CD14-positive monocyte (primary cell): ENCODE measurements around the gene ACSS1. TPM values are rescaled to one million over a fixed set of nuclear protein-coding genes. Genes with fewer than 3 reads are reported as not detected.

Experiments
- DNase-seq, 3 donors: peaks; one replicate each; pipeline ENCODE4 v3.0.0-alpha.2; 2011 to 2022
- H2AFZ ChIP-seq: 2 replicates; pipeline ENCODE4 v1.6.0; 2012; ENCODE audit warnings: mild to moderate bottlenecking, low read depth, low read length, inconsistent platforms; ENCODE audit not compliant: insufficient read depth, poor library complexity, severe bottlenecking
- H3K27ac ChIP-seq, 2 donors: 1 replicate in 1 of 2; 2 replicates in 1 of 2; pipeline ENCODE4 v1.5.1; 2012 to 2013; ENCODE audit warnings: low read length in 2 of 2, control low read depth in 1 of 2, inconsistent platforms in 1 of 2, low read depth in 1 of 2, mild to moderate bottlenecking in 1 of 2
- H3K27me3 ChIP-seq, 2 donors: one replicate each; pipeline versions ENCODE4 v1.6.0 to v1.6.1; 2011 to 2013; ENCODE audit warnings: low read length in 2 of 2; ENCODE audit not compliant: control insufficient read depth in 2 of 2, insufficient read depth in 2 of 2
- H3K36me3 ChIP-seq, 2 donors: replicated peaks in 1 of 2; 1 replicate in 1 of 2; 2 replicates in 1 of 2; pipeline versions ENCODE4 v1.5.1 to v1.6.1; 2012 to 2013; ENCODE audit warnings: low read length in 2 of 2, control low read depth in 1 of 2, inconsistent platforms in 1 of 2, mild to moderate bottlenecking in 1 of 2; ENCODE audit not compliant: insufficient read depth in 2 of 2, control insufficient read depth in 1 of 2
- H3K4me1 ChIP-seq, 2 donors: 1 replicate in 1 of 2; 2 replicates in 1 of 2; pipeline versions ENCODE4 v1.5.1 to v1.6.1; 2012 to 2013; ENCODE audit warnings: low read length in 2 of 2, control low read depth in 1 of 2, inconsistent platforms in 1 of 2, mild to moderate bottlenecking in 1 of 2, moderate library complexity in 1 of 2; ENCODE audit not compliant: insufficient read depth in 2 of 2, control insufficient read depth in 1 of 2
- H3K4me2 ChIP-seq: replicated peaks from 2 replicates; pipeline ENCODE3; 2012; ENCODE audit warnings: low read length, moderate library complexity, mild to moderate bottlenecking; ENCODE audit not compliant: poor library complexity, severe bottlenecking; ENCODE audit errors: extremely low read depth
- H3K4me3 ChIP-seq, 3 experiments: fragments of 200-600 bp in 1 of 3; sonication (generic) in 1 of 3; replicated peaks in 1 of 3; 1 replicate in 2 of 3; 2 replicates in 1 of 3; pipeline ENCODE4 v1.5.1; 2011 to 2013; ENCODE audit warnings: low read length in 3 of 3, mild to moderate bottlenecking in 3 of 3, control low read depth in 2 of 3, low read depth in 2 of 3, inconsistent platforms in 1 of 3, moderate library complexity in 1 of 3
- H3K79me2 ChIP-seq: 2 replicates; pipeline ENCODE4 v1.6.0; 2012; ENCODE audit warnings: mild to moderate bottlenecking, control low read depth, inconsistent platforms, low read length, moderate library complexity; ENCODE audit not compliant: insufficient read depth
- H3K9ac ChIP-seq: 2 replicates; pipeline ENCODE4 v1.6.0; 2017; ENCODE audit warnings: low read length, mild to moderate bottlenecking; ENCODE audit not compliant: insufficient read depth, poor library complexity, severe bottlenecking
- H3K9me3 ChIP-seq, 2 donors: replicated peaks in 1 of 2; 1 replicate in 1 of 2; 2 replicates in 1 of 2; pipeline versions ENCODE4 v1.5.1 to v1.6.1; 2012 to 2013; ENCODE audit warnings: low read length in 2 of 2, control low read depth in 1 of 2; ENCODE audit not compliant: control insufficient read depth in 1 of 2, insufficient read depth in 1 of 2
- H4K20me1 ChIP-seq: 2 replicates; pipeline ENCODE4 v1.6.0; 2012; ENCODE audit warnings: mild to moderate bottlenecking, low read length, control low read depth, moderate library complexity; ENCODE audit not compliant: insufficient read depth
- H3K27ac Mint-ChIP-seq, 7 donors: one replicate each; pipeline ENCODE4 v1.8.0; 2020; ENCODE audit warnings: mild to moderate bottlenecking in 7 of 7, mixed read lengths in 7 of 7, moderate library complexity in 6 of 7, inconsistent platforms in 2 of 7
- H3K27me3 Mint-ChIP-seq, 3 donors: one replicate each; pipeline ENCODE4 v1.8.0; 2021 to 2022; ENCODE audit warnings: low read depth in 3 of 3, mild to moderate bottlenecking in 3 of 3, mixed read lengths in 3 of 3, moderate library complexity in 3 of 3, inconsistent platforms in 1 of 3
- H3K36me3 Mint-ChIP-seq, 2 donors: one replicate each; pipeline ENCODE4 v1.8.0; 2020; ENCODE audit warnings: mixed read lengths in 2 of 2, inconsistent platforms in 1 of 2, mild to moderate bottlenecking in 1 of 2
- H3K4me1 Mint-ChIP-seq: one replicate; pipeline ENCODE4 v1.8.0; 2020; ENCODE audit warnings: mild to moderate bottlenecking, mixed read lengths
- H3K4me3 Mint-ChIP-seq, 2 donors: one replicate each; pipeline ENCODE4 v1.8.0; 2020; ENCODE audit warnings: mild to moderate bottlenecking in 2 of 2, mixed read lengths in 2 of 2, moderate library complexity in 1 of 2
- H3K9me3 Mint-ChIP-seq, 7 donors: one replicate each; pipeline ENCODE4 v1.8.0; 2020 to 2022; ENCODE audit warnings: mixed read lengths in 7 of 7, mild to moderate bottlenecking in 6 of 7, moderate library complexity in 6 of 7, inconsistent platforms in 2 of 7
- WGBS: methylation state at CpG from one replicate; pipeline ENCODE4 v1.1.5; 2013; ENCODE audit warnings: missing lambda C conversion rate; ENCODE audit not compliant: insufficient coverage; 5-methylcytosine and 5-hydroxymethylcytosine counted together
- intact Hi-C, 2 donors: fragments of 100-400 bp; cut with micrococcal nuclease; formaldehyde crosslinking; loops; one replicate each; pipeline versions ENCODE4 v1.15.0 to v1.15.1; 2023
- polyA plus RNA-seq, 3 donors: library from polyadenylated mRNA; depleted of rRNA in 1 of 3; unstranded in 2 of 3; stranded (reverse) in 1 of 3; fragments of 300-500 nt in 2 of 3; fragments of >200 nt in 1 of 3; fragmentation: Illumina TruSeq in 2 of 3; gene quantifications; 1 replicate in 2 of 3; 2 replicates in 1 of 3; pipeline ENCODE4 v1.2.3, GENCODE V29; 2012 to 2021
- TF ChIP-seq, protein P1 (sequence below): fragments of 200-600 bp; IDR thresholded peaks from one replicate; pipeline ENCODE4 v1.8.0; 2022; ENCODE audit warnings: antibody characterized with exemption, mild to moderate bottlenecking

The ACSS1 gene
- polyA plus RNA-seq, 3 donors: 26.6 to 32.0 (median 27.6) TPM

DNA sequence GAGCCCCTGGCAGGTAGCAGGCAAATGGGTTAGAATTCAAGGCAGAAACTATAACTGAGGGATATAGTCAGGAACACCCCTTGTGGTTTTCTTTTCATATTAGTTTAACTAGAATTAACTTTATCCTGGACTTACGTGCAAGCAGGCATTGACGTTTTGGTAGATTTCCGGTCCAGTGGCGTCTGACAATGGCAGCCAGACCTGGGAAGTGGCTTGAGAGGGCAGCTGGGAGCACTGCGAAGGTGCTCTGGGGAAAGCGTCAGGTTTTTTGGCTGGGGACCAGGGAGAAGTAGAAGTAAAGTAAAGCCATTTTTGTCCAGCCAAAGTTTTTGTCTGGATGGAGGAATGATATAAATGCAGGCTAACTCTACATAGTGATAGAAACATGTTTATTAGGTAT is 8.4 kb upstream of the ACSS1 start:
- H3K4me3 Mint-ChIP-seq: no peak overlapping the region
- TF ChIP-seq, protein P1, sequence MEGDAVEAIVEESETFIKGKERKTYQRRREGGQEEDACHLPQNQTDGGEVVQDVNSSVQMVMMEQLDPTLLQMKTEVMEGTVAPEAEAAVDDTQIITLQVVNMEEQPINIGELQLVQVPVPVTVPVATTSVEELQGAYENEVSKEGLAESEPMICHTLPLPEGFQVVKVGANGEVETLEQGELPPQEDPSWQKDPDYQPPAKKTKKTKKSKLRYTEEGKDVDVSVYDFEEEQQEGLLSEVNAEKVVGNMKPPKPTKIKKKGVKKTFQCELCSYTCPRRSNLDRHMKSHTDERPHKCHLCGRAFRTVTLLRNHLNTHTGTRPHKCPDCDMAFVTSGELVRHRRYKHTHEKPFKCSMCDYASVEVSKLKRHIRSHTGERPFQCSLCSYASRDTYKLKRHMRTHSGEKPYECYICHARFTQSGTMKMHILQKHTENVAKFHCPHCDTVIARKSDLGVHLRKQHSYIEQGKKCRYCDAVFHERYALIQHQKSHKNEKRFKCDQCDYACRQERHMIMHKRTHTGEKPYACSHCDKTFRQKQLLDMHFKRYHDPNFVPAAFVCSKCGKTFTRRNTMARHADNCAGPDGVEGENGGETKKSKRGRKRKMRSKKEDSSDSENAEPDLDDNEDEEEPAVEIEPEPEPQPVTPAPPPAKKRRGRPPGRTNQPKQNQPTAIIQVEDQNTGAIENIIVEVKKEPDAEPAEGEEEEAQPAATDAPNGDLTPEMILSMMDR: no peak
- H3K9ac ChIP-seq: no peak overlapping the region
- no peaks in the 10 kb centered on the region for H3K9me3 ChIP-seq
- no peaks in the 10 kb centered on the region for H3K36me3 Mint-ChIP-seq
- H3K79me2 ChIP-seq: no peaks in the 10 kb centered on the region
- DNase-seq: no peak
- peaks cover 5 to 21% of the 10 kb centered on the region in 2 donors for H3K27me3 ChIP-seq
- no peaks in the 10 kb centered on the region for H4K20me1 ChIP-seq
- intact Hi-C loops: loop anchor here in 1 of 2 donors (10.0 kb wide), 1 partner anchor 128 kb away; the partner anchor contains the start of gene ENTPD6
- H3K4me3 ChIP-seq: no peak overlapping the region
- 52% methylated on average over 4 of the region's 6 CpGs for WGBS
- H3K4me1 ChIP-seq: no peaks in the 10 kb centered on the region
- H3K36me3 ChIP-seq: no peaks in the 10 kb centered on the region
- peak overlapping the region in 1 of 7 donors; percentile 77 for H3K27ac Mint-ChIP-seq
- peaks cover 4% of the 10 kb centered on the region for H3K4me1 Mint-ChIP-seq
- no peak overlapping the region for H3K4me2 ChIP-seq
- H3K27ac ChIP-seq: no peak overlapping the region
- H3K9me3 Mint-ChIP-seq: peaks cover 0 to 2% (median 0%) of the 10 kb centered on the region in 7 donors
- H3K27me3 Mint-ChIP-seq: peaks cover 15 to 21% (median 16%) of the 10 kb centered on the region in 3 donors
- H2AFZ ChIP-seq: no peak overlapping the region

- WGBS: 17% methylated on average over 4 of the region's 9 CpGs
- H3K4me3 Mint-ChIP-seq: no peak overlapping the region
- Histone ChIP-seq H3K4me1 (no peaks in the 10 kb centered on the region), H2AFZ (no peak overlapping the region), H3K9me3 (no peaks in the 10 kb centered on the region), H3K27me3 (peaks cover 4 to 15% of the 10 kb centered on the region in 2 donors), H3K79me2 (no peaks in the 10 kb centered on the region), H3K9ac (no peak overlapping the region), H3K4me3 (no peak overlapping the region), H3K27ac (no peak overlapping the region), H3K4me2 (no peak overlapping the region), H3K36me3 (no peaks in the 10 kb centered on the region), H4K20me1 (no peaks in the 10 kb centered on the region)
- H3K9me3 Mint-ChIP-seq: peaks cover 0 to 2% (median 0%) of the 10 kb centered on the region in 7 donors
- peaks cover 12 to 15% (median 13%) of the 10 kb centered on the region in 3 donors for H3K27me3 Mint-ChIP-seq
- no peaks in the 10 kb centered on the region for H3K36me3 Mint-ChIP-seq
- H3K27ac Mint-ChIP-seq: no peak overlapping the region
- H3K4me1 Mint-ChIP-seq: peaks cover 4% of the 10 kb centered on the region
- TF ChIP-seq, protein P1: peak; percentile 82
- DNase-seq: peak; percentile 59 to 76 (median 67)
- intact Hi-C loops: loop anchor here (1.0 to 10.0 kb wide), 3 partner anchors 70 to 129 kb away; partner anchors contain the start of gene ENTPD6 (in 1 of the 2)
Measured at GRCh38 chr20:25065625-25066338, 7.8 kb upstream of the ACSS1 start.
